ENCODE measurements around the gene SLC22A23.

The SLC22A23 gene

DNA sequence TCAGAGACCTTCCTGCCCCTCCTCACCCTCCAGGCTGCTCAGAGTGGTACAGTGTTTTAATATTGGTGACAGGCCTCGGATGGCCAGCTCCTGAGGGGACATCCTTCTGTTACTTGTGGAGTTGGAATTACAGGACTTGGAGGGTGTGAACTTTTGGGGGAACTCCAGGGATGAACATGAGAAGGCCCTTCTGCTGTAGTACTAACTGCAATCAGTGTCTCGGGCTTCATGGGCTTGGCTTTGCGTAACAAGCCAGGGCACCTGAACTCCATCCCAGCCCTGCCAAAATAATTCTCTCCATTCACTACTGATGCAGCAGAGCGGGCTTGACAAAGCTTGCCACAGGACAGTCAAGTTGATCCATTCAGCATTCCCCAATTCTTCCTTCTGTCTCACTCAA is 28.6 kb downstream of the SLC22A23 start:
- no peaks in the 10 kb centered on the region for H3K4me1 Mint-ChIP-seq (ENCODE audit: low read depth in 2 of 2)
- ATAC-seq (replicated peaks), result no peak
- no peak overlapping the region for H3K27ac Mint-ChIP-seq
- H3K36me3 Mint-ChIP-seq (ENCODE audit: insufficient read depth), result no peaks in the 10 kb centered on the region
- no peak for DNase-seq
- H3K27me3 Mint-ChIP-seq, result peaks cover 27 to 47% of the 10 kb centered on the region in 2 donors
- no peak overlapping the region for H3K4me3 Mint-ChIP-seq
- no peaks in the 10 kb centered on the region for H3K9me3 Mint-ChIP-seq

DNA sequence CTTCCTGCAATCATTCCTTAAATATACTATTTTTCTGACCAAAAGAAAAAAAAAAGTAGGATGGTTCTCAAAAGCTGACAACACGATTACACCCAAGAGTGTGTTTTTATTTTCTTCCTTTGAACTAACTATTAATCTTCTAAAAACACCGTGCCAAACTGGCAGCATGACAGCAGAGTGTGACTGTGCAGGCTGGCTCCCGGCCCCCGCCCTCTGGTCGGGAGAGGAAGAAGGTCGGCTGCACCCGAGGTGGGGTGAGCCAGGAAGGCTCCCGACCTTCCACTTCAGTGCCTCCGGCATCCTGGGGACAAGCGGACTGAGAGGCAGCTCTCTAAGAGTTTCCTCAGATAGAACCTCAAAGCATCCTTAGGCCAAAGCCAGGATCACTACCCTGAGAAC is 29.2 kb downstream of the SLC22A23 start:
- ATAC-seq (replicated peaks) (no peak), DNase-seq (no peak)
- no peaks in the 10 kb centered on the region for H3K4me1 Mint-ChIP-seq (ENCODE audit: low read depth in 2 of 2)
- H3K27me3 Mint-ChIP-seq, result peaks cover 33 to 52% of the 10 kb centered on the region in 2 donors
- no peak overlapping the region for H3K27ac Mint-ChIP-seq
- H3K4me3 Mint-ChIP-seq, result no peak overlapping the region
- no peaks in the 10 kb centered on the region for H3K36me3 Mint-ChIP-seq (ENCODE audit: insufficient read depth)
- no peaks in the 10 kb centered on the region for H3K9me3 Mint-ChIP-seq

DNA sequence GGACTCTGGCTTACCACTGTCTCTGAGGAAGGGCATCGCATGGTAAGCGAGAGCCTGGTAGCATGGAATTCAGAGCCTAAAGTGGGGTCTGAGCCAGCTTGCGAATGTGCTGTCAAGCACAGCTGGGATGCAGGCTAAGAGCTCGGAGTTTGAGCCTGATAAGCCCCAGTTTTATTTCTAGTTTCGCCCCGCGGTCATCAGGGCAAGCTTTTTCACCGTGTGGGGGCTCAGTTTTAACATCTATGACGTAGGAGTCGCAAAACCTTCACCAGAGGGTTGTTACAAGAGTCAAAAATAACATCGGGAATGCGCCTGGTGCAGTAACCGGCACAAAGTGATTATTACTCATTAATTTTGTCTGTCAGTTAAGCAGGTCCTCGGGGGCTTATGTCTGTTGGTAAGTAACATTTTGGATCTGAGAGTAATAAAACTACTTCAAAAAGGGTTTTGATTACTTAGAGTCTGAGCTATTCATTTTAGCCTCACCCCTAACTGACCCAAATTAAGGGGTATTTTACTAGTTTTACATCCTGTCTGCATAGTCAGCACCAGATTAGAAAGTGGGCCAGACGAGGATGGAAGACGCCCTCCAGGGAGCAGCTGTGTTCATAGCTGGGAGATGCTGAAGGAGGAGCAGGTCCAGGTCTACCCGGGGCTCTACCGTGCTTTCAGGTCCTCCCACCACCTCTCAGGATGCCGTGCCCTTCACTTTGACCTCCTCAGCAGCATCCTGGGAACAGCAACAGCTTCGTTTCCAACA is 29.7 kb downstream of the SLC22A23 start:
- Mint-ChIP-seq H3K27ac (no peak overlapping the region), H3K27me3 (peaks cover 34 to 57% of the 10 kb centered on the region in 2 donors), H3K36me3 (ENCODE audit: insufficient read depth) (no peaks in the 10 kb centered on the region), H3K4me1 (ENCODE audit: low read depth in 2 of 2) (no peaks in the 10 kb centered on the region), H3K4me3 (no peak overlapping the region), H3K9me3 (no peaks in the 10 kb centered on the region)
- DNase-seq (no peak), ATAC-seq (replicated peaks) (no peak)

GRCh38 chr6:3426091-3426926 is 30.5 kb downstream of the SLC22A23 start:
- Mint-ChIP-seq H3K36me3 (ENCODE audit: insufficient read depth) (no peaks in the 10 kb centered on the region), H3K27me3 (peaks cover 36 to 65% of the 10 kb centered on the region in 2 donors), H3K9me3 (no peaks in the 10 kb centered on the region), H3K27ac (no peak overlapping the region), H3K4me1 (ENCODE audit: low read depth in 2 of 2) (no peaks in the 10 kb centered on the region), H3K4me3 (no peak overlapping the region)
- ATAC-seq (replicated peaks) (no peak), DNase-seq (no peak)

- no peak for ATAC-seq (replicated peaks)
- no peaks in the 10 kb centered on the region for H3K36me3 Mint-ChIP-seq (ENCODE audit: insufficient read depth)
- H3K27ac Mint-ChIP-seq, result no peak overlapping the region
- H3K9me3 Mint-ChIP-seq, result no peaks in the 10 kb centered on the region
- peaks cover 44 to 69% of the 10 kb centered on the region in 2 donors for H3K27me3 Mint-ChIP-seq
- DNase-seq, result no peak
- H3K4me3 Mint-ChIP-seq, result no peak overlapping the region
- H3K4me1 Mint-ChIP-seq (ENCODE audit: low read depth in 2 of 2), result no peaks in the 10 kb centered on the region
Observed at GRCh38 chr6:3425574-3425973, 31.3 kb downstream of the SLC22A23 start.

- H3K4me3 Mint-ChIP-seq, result no peak overlapping the region
- no peak for DNase-seq
- H3K4me1 Mint-ChIP-seq (ENCODE audit: low read depth in 2 of 2), result no peaks in the 10 kb centered on the region
- no peak for ATAC-seq (replicated peaks)
- no peak overlapping the region for H3K27ac Mint-ChIP-seq
- H3K36me3 Mint-ChIP-seq (ENCODE audit: insufficient read depth), result no peaks in the 10 kb centered on the region
- peaks cover 45 to 69% of the 10 kb centered on the region in 2 donors for H3K27me3 Mint-ChIP-seq
- no peaks in the 10 kb centered on the region for H3K9me3 Mint-ChIP-seq
Observed at GRCh38 chr6:3424185-3424927, 32.5 kb downstream of the SLC22A23 start.

- H3K4me3 Mint-ChIP-seq, result no peak overlapping the region
- no peaks in the 10 kb centered on the region for H3K36me3 Mint-ChIP-seq (ENCODE audit: insufficient read depth)
- no peaks in the 10 kb centered on the region for H3K4me1 Mint-ChIP-seq (ENCODE audit: low read depth in 2 of 2)
- H3K27ac Mint-ChIP-seq, result no peak overlapping the region
- ATAC-seq (replicated peaks) (no peak), DNase-seq (no peak)
- H3K9me3 Mint-ChIP-seq, result no peaks in the 10 kb centered on the region
- H3K27me3 Mint-ChIP-seq, result peaks cover 49 to 74% of the 10 kb centered on the region in 2 donors
Observed at GRCh38 chr6:3423439-3424184, 33.2 kb downstream of the SLC22A23 start.

DNA sequence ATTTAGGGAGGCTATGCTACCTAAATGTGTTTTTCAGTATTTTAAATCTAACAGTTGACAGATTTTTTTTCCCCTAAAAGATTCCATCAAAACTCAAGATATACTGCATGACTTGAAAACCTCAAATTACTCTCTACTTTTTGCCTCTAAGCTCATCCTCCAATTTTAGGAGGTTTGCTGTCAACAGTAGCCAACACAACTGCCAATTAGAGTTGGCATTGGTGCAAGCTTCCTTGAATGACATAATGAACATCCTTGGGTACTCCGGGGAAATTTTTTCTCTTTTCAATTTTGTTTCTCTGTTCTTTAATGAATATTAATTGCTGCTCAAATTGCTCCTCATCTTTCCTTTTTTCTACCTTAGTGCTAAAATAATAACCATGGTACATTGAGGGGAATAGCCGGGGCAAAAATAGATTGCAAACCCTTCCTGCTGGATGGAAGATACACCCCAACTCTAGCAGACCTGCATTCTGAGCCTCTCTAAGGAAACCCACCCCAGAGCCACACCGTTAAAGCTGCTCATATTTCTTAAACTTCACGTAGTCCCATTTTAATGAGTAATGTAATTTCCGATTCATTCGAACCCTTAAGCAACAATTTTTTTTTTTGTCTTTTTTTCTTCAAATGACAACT is 34.3 kb downstream of the SLC22A23 start:
- no peaks in the 10 kb centered on the region for H3K4me1 Mint-ChIP-seq (ENCODE audit: low read depth in 2 of 2)
- H3K4me3 Mint-ChIP-seq, result no peak overlapping the region
- H3K36me3 Mint-ChIP-seq (ENCODE audit: insufficient read depth), result no peaks in the 10 kb centered on the region
- ATAC-seq (replicated peaks) (no peak), DNase-seq (no peak)
- H3K9me3 Mint-ChIP-seq, result no peaks in the 10 kb centered on the region
- peaks cover 45 to 76% of the 10 kb centered on the region in 2 donors for H3K27me3 Mint-ChIP-seq
- no peak overlapping the region for H3K27ac Mint-ChIP-seq

- no peak for DNase-seq
- no peaks in the 10 kb centered on the region for H3K36me3 Mint-ChIP-seq (ENCODE audit: insufficient read depth)
- ATAC-seq (replicated peaks), result no peak
- peaks cover 46 to 76% of the 10 kb centered on the region in 2 donors for H3K27me3 Mint-ChIP-seq
- no peak overlapping the region for H3K4me3 Mint-ChIP-seq
- no peaks in the 10 kb centered on the region for H3K9me3 Mint-ChIP-seq
- no peak overlapping the region for H3K27ac Mint-ChIP-seq
- no peaks in the 10 kb centered on the region for H3K4me1 Mint-ChIP-seq (ENCODE audit: low read depth in 2 of 2)
Observed at GRCh38 chr6:3421791-3422434, 34.9 kb downstream of the SLC22A23 start.

DNA sequence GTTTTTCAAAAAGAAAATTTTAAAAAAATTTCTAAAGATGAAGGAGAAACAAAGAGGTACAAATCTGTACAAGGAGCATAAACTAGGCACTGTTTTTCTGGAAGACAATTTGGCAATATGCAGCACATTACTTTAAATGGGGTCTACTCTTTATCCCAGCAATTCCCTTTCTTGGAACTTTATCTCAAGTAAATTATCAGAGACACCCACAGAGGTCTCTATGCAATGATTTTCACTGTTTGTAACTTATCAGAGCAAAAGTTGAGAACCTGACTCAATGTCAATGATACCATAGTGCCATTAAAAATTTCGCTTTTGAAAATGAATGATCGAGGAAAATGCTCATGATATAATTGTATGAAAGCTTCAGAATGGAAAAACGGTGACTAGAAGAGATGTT is 35.7 kb downstream of the SLC22A23 start:
- Mint-ChIP-seq H3K4me1 (ENCODE audit: low read depth in 2 of 2) (no peaks in the 10 kb centered on the region), H3K27ac (no peak overlapping the region), H3K9me3 (no peaks in the 10 kb centered on the region), H3K36me3 (ENCODE audit: insufficient read depth) (no peaks in the 10 kb centered on the region), H3K4me3 (no peak overlapping the region), H3K27me3 (peaks cover 48 to 79% of the 10 kb centered on the region in 2 donors)
- DNase-seq, result no peak
- ATAC-seq (replicated peaks), result no peak

DNA sequence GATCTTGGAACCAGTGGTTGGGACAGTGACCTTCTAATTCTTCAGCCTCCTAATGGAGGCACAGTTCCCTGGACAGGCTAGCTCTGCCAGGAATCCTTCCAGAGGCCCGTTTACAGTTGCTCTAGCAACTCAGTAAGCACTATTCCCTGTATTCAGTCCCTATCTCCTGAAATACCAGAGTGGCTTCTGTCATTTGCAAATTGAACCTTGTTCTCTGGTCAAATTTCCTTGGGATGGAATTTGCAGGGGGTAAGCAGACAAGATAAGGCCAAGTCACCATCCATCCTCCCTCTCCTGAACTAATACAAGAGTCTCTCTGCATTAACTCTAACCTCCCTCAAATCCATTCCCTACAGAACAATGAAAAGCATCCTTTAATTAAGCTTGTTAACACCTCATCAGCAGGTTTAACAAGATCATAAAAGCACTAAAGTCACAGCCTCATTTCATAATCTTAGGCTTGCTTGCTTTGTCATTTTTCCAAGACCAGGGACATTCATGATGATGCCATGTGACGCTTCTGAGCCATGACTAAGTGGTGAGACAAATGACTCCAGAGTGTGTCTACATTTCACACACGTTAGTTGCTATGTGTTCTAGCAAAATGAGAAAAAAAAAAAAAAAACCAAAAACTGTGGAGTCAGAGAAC is 37.1 kb downstream of the SLC22A23 start:
- ATAC-seq (replicated peaks), result no peak
- Mint-ChIP-seq H3K9me3 (no peaks in the 10 kb centered on the region), H3K27ac (no peak overlapping the region)

DNA sequence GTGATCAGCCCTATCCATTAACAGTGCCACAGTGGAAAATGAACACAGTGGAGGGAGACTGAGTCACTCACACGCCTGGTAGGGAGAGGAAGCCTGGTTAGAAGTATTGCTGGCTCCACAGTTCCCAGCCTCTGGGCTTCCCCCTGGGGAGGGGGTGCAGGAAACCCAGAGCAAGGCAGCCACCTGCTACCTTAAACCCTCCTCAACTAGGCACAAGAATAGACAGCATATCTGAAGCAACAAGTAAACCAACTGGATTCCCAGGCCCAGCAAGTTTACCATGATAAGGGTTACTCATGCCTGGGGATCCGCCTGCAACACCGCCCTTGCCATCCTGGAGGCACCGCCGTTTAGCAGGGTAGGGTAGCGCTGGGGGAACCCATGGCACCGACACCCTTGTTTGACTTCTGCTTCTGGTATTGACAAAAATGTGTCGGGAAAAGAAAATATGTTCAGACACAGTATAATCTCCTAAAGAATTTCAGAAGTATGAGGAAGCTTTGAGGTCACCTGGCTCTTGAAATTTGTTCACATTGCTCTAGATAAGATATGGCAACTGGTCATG is 38.3 kb downstream of the SLC22A23 start:
- Mint-ChIP-seq H3K4me1 (ENCODE audit: low read depth in 2 of 2) (peaks cover 0 to 5% of the 10 kb centered on the region in 2 donors), H3K36me3 (ENCODE audit: insufficient read depth) (no peaks in the 10 kb centered on the region), H3K4me3 (no peak overlapping the region), H3K27ac (no peak overlapping the region), H3K27me3 (peaks cover 55 to 85% of the 10 kb centered on the region in 2 donors), H3K9me3 (no peaks in the 10 kb centered on the region)
- DNase-seq (no peak), ATAC-seq (replicated peaks) (no peak)

More for the DNA sequence above, 37.1 kb downstream of the SLC22A23 start:
- peaks cover 61 to 93% of the 10 kb centered on the region in 2 donors for H3K27me3 Mint-ChIP-seq
- H3K36me3 Mint-ChIP-seq (ENCODE audit: insufficient read depth), result no peaks in the 10 kb centered on the region
- H3K4me1 Mint-ChIP-seq (ENCODE audit: low read depth in 2 of 2), result peaks cover 0 to 3% of the 10 kb centered on the region in 2 donors
- DNase-seq, result no peak
- no peak overlapping the region for H3K4me3 Mint-ChIP-seq
